NCI-H1436 treated with DMSO at 0.1 percent for 48 hours (cell line): ENCODE measurements around the gene WDR6.

Source experiments
- DNase-seq: peaks from one replicate; lab custom pipeline; 2025; lab: John Stamatoyannopoulos, UW

The WDR6 gene

GRCh38 chr3:49027634-49028033 lies 20.4 kb downstream of the WDR6 start:
- DNase-seq, result no peak

DNA sequence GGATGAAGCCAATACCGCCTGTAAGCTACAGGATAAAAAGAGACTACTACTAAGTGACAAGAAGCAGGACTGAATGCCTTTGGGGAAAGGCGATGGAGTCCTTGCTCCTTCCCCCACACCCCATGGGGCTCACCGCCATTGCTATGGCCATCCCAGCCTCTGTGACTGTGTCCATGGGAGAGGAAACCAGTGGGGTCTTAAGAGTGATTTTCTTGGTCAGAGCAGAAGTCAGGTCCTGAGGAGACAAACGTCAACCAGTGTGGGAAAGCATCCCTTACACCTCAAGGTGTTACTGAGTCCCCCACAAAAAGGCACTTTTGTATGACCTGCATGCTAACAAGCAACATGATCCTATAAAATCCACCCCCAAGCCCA lies 21.1 kb downstream of the WDR6 start:
- DNase-seq, result no peak

GRCh38 chr3:49028673-49029562 lies 21.7 kb downstream of the WDR6 start, which contains the start of gene IMPDH2:
TSS of gene IMPDH2 (minus strand) at chr3:49029398. CDS start at chr3:49029350, 48 bp downstream.
- DNase-seq, result peak; percentile 42

GRCh38 chr3:49029563-49029884 lies 22.3 kb downstream of the WDR6 start:
- no peak for DNase-seq

- DNase-seq, result no peak
These were observed 23.1 kb downstream of the WDR6 start for GRCh38 chr3:49030321-49030720.

GRCh38 chr3:49032646-49033304 lies 25.6 kb downstream of the WDR6 start:
- DNase-seq, result no peak

DNA sequence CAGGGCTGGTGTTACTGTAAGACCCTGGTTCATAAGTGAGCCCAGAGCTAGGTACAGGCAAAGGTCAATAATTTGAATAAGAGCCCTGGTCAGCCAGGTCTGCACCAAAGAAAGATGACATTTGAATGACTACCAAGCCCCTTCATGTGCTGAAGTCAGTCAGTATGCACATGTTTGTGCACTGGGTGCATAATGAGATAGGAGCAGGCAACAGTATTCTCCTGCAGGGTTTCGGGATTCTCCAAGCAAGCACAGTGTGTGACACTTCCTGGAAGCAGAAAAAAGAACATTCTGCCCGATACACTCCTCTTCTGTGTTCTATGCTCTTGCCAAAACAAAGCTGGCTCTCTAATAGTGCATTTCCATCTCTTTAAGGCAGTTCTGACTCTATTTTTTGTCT lies 27.5 kb downstream of the WDR6 start:
- DNase-seq, result no peak

GRCh38 chr3:49035281-49035680 lies 28.1 kb downstream of the WDR6 start:
- no peak for DNase-seq

GRCh38 chr3:49053543-49053942 lies 46.4 kb downstream of the WDR6 start:
- DNase-seq, result no peak

- no peak for DNase-seq
These were observed 47.2 kb downstream of the WDR6 start for GRCh38 chr3:49054344-49054862.

- DNase-seq, result no peak
These were observed 50.1 kb downstream of the WDR6 start for GRCh38 chr3:49057268-49057667.

DNA sequence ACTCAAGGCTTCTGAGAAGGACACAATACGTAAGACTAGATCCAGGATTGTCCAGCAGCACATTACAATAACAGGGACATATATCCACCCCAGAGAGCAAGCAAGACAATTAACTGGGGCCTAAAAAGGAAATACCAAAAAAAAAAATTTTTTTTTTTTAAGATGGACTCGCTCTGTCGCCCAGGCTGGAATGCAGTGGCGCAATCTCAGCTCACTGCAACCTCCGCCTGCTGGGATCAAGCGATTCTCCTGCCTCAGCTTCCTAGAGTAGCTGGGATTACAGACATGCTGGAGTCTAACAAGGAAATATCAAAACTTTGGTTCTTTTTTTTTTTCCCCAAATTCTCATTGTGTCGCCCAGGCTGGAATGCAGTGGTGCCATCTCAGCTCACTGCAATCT lies 50.8 kb downstream of the WDR6 start:
- no peak for DNase-seq
